Adipocyte (in vitro differentiated cells): ENCODE measurements around the gene RASA2.
"Not testable (repeated sequence)": the region's sequence is repeated elsewhere in the genome, so short reads cannot be mapped to it uniquely, and the experiment has no call there.

Source experiments
- DNase-seq: peaks from one replicate; pipeline ENCODE4 v3.0.0-alpha.2; 2015; ENCODE audit warnings: low read depth
- H3K27me3 ChIP-seq: replicated peaks from 2 replicates; pipeline ENCODE4 v1.7.0; 2013; ENCODE audit warnings: mild to moderate bottlenecking, low read length, moderate library complexity; ENCODE audit not compliant: control insufficient read depth, insufficient read depth
- H3K36me3 ChIP-seq: 2 replicates; pipeline ENCODE4 v1.7.0; 2013; ENCODE audit warnings: low read length, mild to moderate bottlenecking, moderate library complexity; ENCODE audit not compliant: control insufficient read depth, insufficient read depth, severe bottlenecking
- H3K4me1 ChIP-seq: 2 replicates; pipeline ENCODE4 v1.7.0; 2013; ENCODE audit warnings: mild to moderate bottlenecking, low read length, moderate library complexity; ENCODE audit not compliant: control insufficient read depth, insufficient read depth
- H3K4me3 ChIP-seq: 2 replicates; pipeline ENCODE4 v1.7.0; 2013; ENCODE audit warnings: mild to moderate bottlenecking, low read length, moderate library complexity
- H3K9ac ChIP-seq: 2 replicates; pipeline ENCODE4 v1.7.0; 2013; ENCODE audit warnings: mild to moderate bottlenecking, low read length, moderate library complexity
- H3K9me3 ChIP-seq: 2 replicates; pipeline ENCODE4 v1.7.0; 2013; ENCODE audit warnings: mild to moderate bottlenecking, low read length, moderate library complexity; ENCODE audit not compliant: control insufficient read depth

The RASA2 gene

GRCh38 chr3:141484701-141485287 is 2.0 kb upstream of the RASA2 start:
- no peak for DNase-seq
- no peaks in the 10 kb centered on the region for H3K9me3 ChIP-seq
- no peak overlapping the region for H3K9ac ChIP-seq
- peaks cover 45% of the 10 kb centered on the region for H3K4me1 ChIP-seq
- H3K27me3 ChIP-seq, result no peaks in the 10 kb centered on the region
- H3K36me3 ChIP-seq, result no peaks in the 10 kb centered on the region
- no peak overlapping the region for H3K4me3 ChIP-seq

- Histone ChIP-seq H3K27me3 (no peaks in the 10 kb centered on the region), H3K9ac (peak overlapping the region; percentile 75), H3K4me3 (peak overlapping the region; percentile 83), H3K9me3 (no peaks in the 10 kb centered on the region), H3K36me3 (no peaks in the 10 kb centered on the region), H3K4me1 (peaks cover 45% of the 10 kb centered on the region)
- DNase-seq, result peak; percentile 62
Observed at GRCh38 chr3:141485641-141486495, 959 bp upstream of the RASA2 start.

DNA sequence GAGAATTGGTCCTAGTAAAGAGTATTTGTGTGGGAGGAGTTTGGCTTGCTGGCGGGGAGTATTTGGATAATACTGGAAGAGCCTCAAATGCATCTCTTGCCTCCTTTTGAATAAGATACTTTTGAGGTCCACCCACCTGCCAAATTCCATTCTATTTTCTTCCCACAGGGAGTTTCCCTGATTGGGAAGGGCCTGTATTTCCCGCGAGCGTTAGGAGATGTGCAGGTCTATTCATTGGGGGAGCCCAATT is 406 bp upstream of the RASA2 start:
- DNase-seq, result no peak

DNA sequence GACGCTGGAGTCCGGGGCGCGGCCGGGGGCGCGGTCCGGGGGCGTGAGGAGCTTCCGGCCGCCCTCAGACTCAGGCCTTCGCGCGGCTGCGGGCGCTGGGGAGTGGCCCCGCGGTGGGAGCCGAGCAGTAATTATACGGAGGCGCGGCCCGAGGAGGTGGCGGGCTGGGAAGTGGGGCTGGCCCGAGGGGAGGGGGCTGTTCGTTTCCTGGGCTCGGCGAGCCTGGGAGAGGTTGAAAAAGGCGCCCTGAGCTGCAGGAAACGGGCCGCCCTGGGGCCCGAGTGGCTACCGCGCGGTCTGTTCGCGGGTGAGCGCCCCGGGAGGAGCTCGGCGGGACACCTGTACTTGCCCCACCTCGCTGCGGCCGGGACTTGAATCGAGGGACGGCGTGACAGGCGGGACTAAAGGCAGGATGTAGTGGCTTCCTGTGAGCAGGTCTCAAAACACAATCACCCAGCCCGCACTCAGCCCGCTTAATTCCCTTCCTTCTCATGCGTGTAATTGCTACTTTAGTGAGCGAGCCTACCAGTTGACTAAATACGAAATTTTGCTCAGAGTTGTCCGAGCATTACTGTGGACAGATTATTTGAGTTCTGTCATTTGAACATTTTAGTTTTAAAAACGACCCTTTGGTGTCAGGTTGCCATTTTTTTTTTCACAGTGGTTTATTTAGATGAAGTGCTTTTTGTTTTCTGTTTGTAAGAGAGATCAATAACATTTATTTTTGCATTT is 860 bp downstream of the RASA2 start:
- Histone ChIP-seq H3K9ac (peak overlapping the region; percentile 92), H3K27me3 (no peaks in the 10 kb centered on the region), H3K4me1 (peaks cover 38% of the 10 kb centered on the region), H3K4me3 (peak overlapping the region; percentile 91), H3K9me3 (no peaks in the 10 kb centered on the region), H3K36me3 (no peaks in the 10 kb centered on the region)
- DNase-seq, result peak; percentile 80

More for the DNA sequence above, 406 bp upstream of the RASA2 start:
- H3K9ac ChIP-seq, result peak overlapping the region; percentile 75
- no peaks in the 10 kb centered on the region for H3K9me3 ChIP-seq
- no peaks in the 10 kb centered on the region for H3K36me3 ChIP-seq
- peak overlapping the region; percentile 83 for H3K4me3 ChIP-seq
- H3K27me3 ChIP-seq, result no peaks in the 10 kb centered on the region
- peaks cover 45% of the 10 kb centered on the region for H3K4me1 ChIP-seq

DNA sequence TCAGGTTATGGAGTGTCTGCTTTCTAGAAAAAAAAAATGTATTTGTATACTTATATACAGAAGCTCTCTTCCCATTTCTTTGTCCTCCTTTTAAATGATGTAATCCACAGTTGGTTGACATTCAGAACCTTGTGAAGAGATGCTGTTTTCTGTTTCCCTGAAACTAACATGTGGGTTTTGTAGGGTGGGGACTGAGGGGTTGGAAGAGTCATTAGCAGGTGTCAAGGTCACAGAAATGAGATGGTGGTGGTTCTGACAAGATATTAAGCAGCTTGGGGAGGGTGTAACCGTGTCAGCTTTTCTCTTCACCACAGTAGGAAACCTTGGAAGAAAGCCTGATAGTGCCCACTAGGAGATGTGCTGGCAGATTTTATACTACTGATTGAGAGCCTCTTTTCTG is 2.4 kb downstream of the RASA2 start:
- Histone ChIP-seq H3K27me3 (no peaks in the 10 kb centered on the region), H3K9ac (no peak overlapping the region), H3K9me3 (no peaks in the 10 kb centered on the region), H3K4me1 (peaks cover 28% of the 10 kb centered on the region), H3K4me3 (no peak overlapping the region), H3K36me3 (no peaks in the 10 kb centered on the region)
- DNase-seq, result no peak

GRCh38 chr3:141491081-141491480 is 4.3 kb downstream of the RASA2 start:
- H3K9me3 ChIP-seq, result no peaks in the 10 kb centered on the region
- H3K4me3 ChIP-seq, result no peak overlapping the region
- H3K9ac ChIP-seq, result no peak overlapping the region
- H3K36me3 ChIP-seq, result no peaks in the 10 kb centered on the region
- no peaks in the 10 kb centered on the region for H3K27me3 ChIP-seq
- no peak for DNase-seq
- H3K4me1 ChIP-seq, result peaks cover 18% of the 10 kb centered on the region

- Histone ChIP-seq H3K36me3 (no peaks in the 10 kb centered on the region), H3K9ac (no peak overlapping the region), H3K4me1 (peaks cover 13% of the 10 kb centered on the region), H3K9me3 (no peaks in the 10 kb centered on the region), H3K4me3 (no peak overlapping the region), H3K27me3 (no peaks in the 10 kb centered on the region)
- DNase-seq, result no peak
Observed at GRCh38 chr3:141491929-141492328, 5.1 kb downstream of the RASA2 start.

DNA sequence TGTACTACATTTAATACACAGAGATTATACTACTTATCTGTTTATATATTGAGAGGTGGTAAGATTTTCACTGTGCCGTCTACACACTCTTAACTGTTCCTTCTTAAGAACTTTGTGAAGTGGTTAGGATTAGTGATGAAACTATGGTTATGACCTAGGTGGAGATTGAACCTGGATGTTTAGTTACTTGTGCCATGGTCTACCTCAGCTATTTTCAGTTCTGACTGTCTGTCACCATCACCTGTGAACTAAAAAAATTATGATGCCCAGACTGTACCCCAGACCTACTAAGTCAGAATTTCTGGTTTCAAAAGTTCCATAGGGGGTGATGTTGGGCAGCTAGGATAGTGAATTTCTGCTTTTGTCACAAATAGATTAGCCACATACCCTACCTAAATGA is 6.4 kb downstream of the RASA2 start:
- Histone ChIP-seq H3K9me3 (no peaks in the 10 kb centered on the region), H3K36me3 (no peaks in the 10 kb centered on the region), H3K27me3 (no peaks in the 10 kb centered on the region), H3K4me3 (no peak overlapping the region), H3K9ac (no peak overlapping the region), H3K4me1 (peaks cover 10% of the 10 kb centered on the region)
- DNase-seq, result no peak

GRCh38 chr3:141497589-141497988 is 10.8 kb downstream of the RASA2 start:
- not testable (repeated sequence) for H3K4me3 ChIP-seq, H3K4me1 ChIP-seq, H3K9ac ChIP-seq, H3K36me3 ChIP-seq, H3K9me3 ChIP-seq, DNase-seq, H3K27me3 ChIP-seq

DNA sequence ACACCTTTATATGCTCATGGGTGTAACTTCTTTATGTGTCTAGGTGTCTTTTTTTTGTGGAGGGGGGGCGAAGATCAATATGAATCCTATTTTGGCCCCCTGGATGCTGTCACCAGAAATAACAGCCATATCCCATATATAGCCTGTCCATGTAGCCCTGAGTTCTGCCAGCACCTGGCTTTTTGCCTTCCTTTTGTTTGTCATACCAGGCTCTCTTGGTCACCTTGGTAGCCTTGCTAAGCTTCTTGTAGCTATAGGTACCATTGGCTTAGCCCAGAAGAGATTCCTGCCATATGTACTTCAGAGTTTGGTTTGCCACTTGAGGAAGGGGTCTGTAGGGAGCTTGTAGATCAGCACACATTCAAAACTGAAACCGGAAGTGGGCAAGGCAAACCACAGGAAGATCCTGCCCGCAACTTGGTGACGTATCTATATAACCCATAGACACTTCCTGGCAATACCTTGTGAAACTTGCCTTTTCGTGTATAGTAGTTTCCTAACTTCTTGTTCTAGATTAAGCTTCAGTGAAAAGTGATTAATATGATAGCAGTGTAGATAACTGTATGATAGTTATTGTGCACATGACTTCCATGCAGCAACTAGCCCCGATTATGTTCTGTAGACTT is 11.9 kb downstream of the RASA2 start:
- no peaks in the 10 kb centered on the region for H3K36me3 ChIP-seq
- peaks cover 5% of the 10 kb centered on the region for H3K4me1 ChIP-seq
- H3K9me3 ChIP-seq, result no peaks in the 10 kb centered on the region
- H3K4me3 ChIP-seq, result no peak overlapping the region
- H3K9ac ChIP-seq, result no peak overlapping the region
- H3K27me3 ChIP-seq, result no peaks in the 10 kb centered on the region
- no peak for DNase-seq

DNA sequence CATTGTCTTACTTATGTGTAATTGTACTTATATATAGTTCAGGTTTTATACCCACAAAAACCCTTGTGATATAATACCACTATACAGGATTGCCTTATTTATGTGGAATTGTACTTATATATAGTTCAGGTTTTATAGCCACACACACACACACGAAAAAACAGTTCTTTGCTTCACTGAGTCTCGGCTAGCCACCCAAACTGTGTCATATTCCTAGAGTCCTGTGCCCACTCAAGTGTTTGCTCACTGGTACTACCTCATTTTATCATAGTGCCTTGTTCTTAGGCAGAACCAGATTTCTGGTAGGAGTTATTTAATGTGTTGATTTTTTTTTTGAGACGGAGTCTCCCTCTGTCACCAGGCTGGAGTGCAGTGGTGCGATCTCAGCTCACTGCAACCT is 12.5 kb downstream of the RASA2 start:
- Histone ChIP-seq H3K27me3 (no peaks in the 10 kb centered on the region), H3K36me3 (no peaks in the 10 kb centered on the region), H3K4me3 (no peak overlapping the region), H3K4me1 (peaks cover 5% of the 10 kb centered on the region), H3K9ac (no peak overlapping the region), H3K9me3 (no peaks in the 10 kb centered on the region)
- DNase-seq, result no peak
